Measurements from ENCODE around the gene RUBCN.
"Not testable (repeated sequence)": the region's sequence is repeated elsewhere in the genome, so short reads cannot be mapped to it uniquely, and the experiment has no call there.

GRCh38 chr3:197665142-197665491, 71.6 kb downstream of the RUBCN start:
- not testable (repeated sequence) for TF ChIP-seq ZNF707 (CRISPR knock-in tag; conservative IDR thresholded peaks at IDR 0.05); NCOR1 (IDR thresholded peaks at IDR 0.05); CTCF (IDR thresholded peaks at IDR 0.05 in 2 of 3, conservative IDR thresholded peaks at IDR 0.05 in 1 of 3; ENCODE audit: insufficient read depth in 2 of 3, low read depth in 1 of 3, low read length in 3 of 3); GABPB1 (CRISPR knock-in tag; IDR thresholded peaks at IDR 0.05); ZNF830 (CRISPR knock-in tag; IDR thresholded peaks at IDR 0.05); GABPA (tag; conservative IDR thresholded peaks at IDR 0.05; ENCODE audit: low read depth); FOXM1 (IDR thresholded peaks at IDR 0.05; ENCODE audit: low read depth); FOXM1 (CRISPR knock-in tag; IDR thresholded peaks at IDR 0.05; ENCODE audit: low read depth)
